ENCODE results near the gene GAL3ST3.

- no peak for TF ChIP-seq CTCF (IDR thresholded peaks at IDR 0.05)
- no peak for TF ChIP-seq POLR2A (IDR thresholded peaks at IDR 0.05)
Measured at GRCh38 chr11:66051371-66051765, 2.4 kb upstream of the GAL3ST3 start.

Measured in body of pancreas (tissue), 4 donors.